Natural killer cell (primary cell): ENCODE measurements around the gene CDC14B. TPM values are rescaled to one million over a fixed set of nuclear protein-coding genes. Genes with fewer than 3 reads are reported as not detected.

ENCODE experiments used
- ATAC-seq, 3 donors: fragments of 150-1000 bp in 2 of 3; fragments of 200-7000 bp in 1 of 3; cut with Tn5 transposase; 1 replicate in 1 of 3; 2 replicates in 2 of 3; pipeline ENCODE4 v1.10.0; 2021; ENCODE audit warnings: mild to moderate bottlenecking in 2 of 3, moderate library complexity in 2 of 3
- DNase-seq, 2 donors: peaks; one replicate each; pipeline versions ENCODE4 v3.0.0 to v3.0.0-alpha.2; 2013 to 2021; ENCODE audit warnings: mixed read lengths in 1 of 2
- H3K27ac ChIP-seq: one replicate; pipeline ENCODE4 v1.5.1; 2013; ENCODE audit warnings: mild to moderate bottlenecking, low read length
- H3K27me3 ChIP-seq: one replicate; pipeline ENCODE4 v1.6.1; 2013; ENCODE audit warnings: low read length; ENCODE audit not compliant: control insufficient read depth, insufficient read depth
- H3K36me3 ChIP-seq: one replicate; pipeline ENCODE4 v1.6.1; 2013; ENCODE audit warnings: low read length; ENCODE audit not compliant: control insufficient read depth, insufficient read depth
- H3K4me1 ChIP-seq: one replicate; pipeline ENCODE4 v1.6.1; 2013; ENCODE audit warnings: low read length; ENCODE audit not compliant: control insufficient read depth, insufficient read depth
- H3K4me3 ChIP-seq: one replicate; pipeline ENCODE4 v1.5.1; 2013; ENCODE audit warnings: low read length
- H3K9me3 ChIP-seq: one replicate; pipeline ENCODE4 v1.6.1; 2013; ENCODE audit warnings: low read length; ENCODE audit not compliant: control insufficient read depth, insufficient read depth
- H3K27ac Mint-ChIP-seq, 2 donors: one replicate each; pipeline ENCODE4 v1.8.0; 2022; ENCODE audit warnings: mild to moderate bottlenecking in 2 of 2, mixed read lengths in 2 of 2, moderate library complexity in 1 of 2
- H3K27me3 Mint-ChIP-seq, 2 donors: one replicate each; pipeline ENCODE4 v1.8.0; 2022; ENCODE audit warnings: low read depth in 2 of 2, mixed read lengths in 2 of 2
- H3K36me3 Mint-ChIP-seq: one replicate; pipeline ENCODE4 v1.8.0; 2022; ENCODE audit warnings: mixed read lengths
- H3K4me1 Mint-ChIP-seq, 2 donors: one replicate each; pipeline ENCODE4 v1.8.0; 2022; ENCODE audit warnings: mixed read lengths in 2 of 2
- H3K4me3 Mint-ChIP-seq: one replicate; pipeline ENCODE4 v1.8.0; 2022; ENCODE audit warnings: mild to moderate bottlenecking, moderate library complexity, mixed read lengths
- H3K9me3 Mint-ChIP-seq, 2 donors: one replicate each; pipeline ENCODE4 v1.8.0; 2022; ENCODE audit warnings: mixed read lengths in 2 of 2
- CTCF ChIP-seq: fragments of 200-600 bp; IDR thresholded peaks from one replicate; pipeline ENCODE4 v1.8.0; 2022; ENCODE audit warnings: antibody characterized with exemption
- WGBS: methylation state at CpG from one replicate; pipeline ENCODE4 v1.1.7; 2013; ENCODE audit warnings: missing lambda C conversion rate; ENCODE audit not compliant: insufficient coverage; 5-methylcytosine and 5-hydroxymethylcytosine counted together
- intact Hi-C: fragments of 100-400 bp; cut with micrococcal nuclease; formaldehyde crosslinking; loops from one replicate; pipeline ENCODE4 v1.14.2; 2022
- total RNA-seq, 4 donors: library from RNA; stranded (reverse); fragments of 120-200 nt in 1 of 4; gene quantifications; one replicate each; pipeline versions ENCODE4 v1.2.3 to v1.2.4, GENCODE V29; 2013 to 2022

The CDC14B gene
- total RNA-seq, 3 donors from 2014 or later (not counting 1 experiment from before 2014, with no cell fraction given) = 2.3 to 4.7 (median 3.9) TPM

DNA sequence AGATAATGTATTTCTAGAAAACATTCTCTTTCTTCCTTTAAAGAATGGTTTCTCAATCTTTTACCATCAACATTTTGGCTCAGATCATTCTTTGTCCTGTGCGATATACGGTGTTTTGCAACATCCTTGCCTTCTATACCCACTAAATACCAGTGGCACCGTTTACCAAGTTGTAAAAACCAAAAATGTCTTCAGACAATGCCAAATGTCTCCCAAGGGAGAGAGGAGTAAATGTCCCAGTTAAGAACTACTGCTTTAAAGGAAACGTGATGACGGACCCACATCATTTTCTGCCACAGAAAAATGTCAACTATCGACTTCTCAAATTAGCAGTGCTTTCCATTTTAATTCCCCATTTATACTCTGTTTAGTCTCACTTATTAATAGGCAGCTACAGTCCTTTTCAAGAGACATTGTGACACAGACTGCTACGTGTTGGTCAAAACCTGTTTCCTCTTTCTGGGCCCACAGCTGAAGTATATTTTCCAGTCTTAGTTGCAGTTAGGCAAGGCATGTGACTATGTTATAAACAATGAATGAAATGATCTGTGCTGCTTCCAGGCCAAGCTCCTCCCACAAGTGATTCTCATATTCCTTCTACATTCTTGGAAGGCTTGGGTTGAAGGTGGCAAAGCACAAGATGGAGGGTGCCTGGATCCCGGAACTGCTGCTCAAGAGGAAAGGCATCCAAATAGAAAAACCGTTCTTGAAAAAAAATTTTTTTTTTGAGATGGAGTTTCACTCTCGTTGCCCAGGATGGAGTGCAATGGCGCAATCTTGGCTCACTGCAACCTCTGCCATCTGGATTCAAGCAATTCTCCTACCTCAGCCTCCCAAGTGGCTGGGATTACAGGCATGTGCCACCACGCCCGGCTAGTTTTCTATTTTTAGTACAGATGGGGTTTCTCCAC lies 26.7 kb upstream of the CDC14B start:
- no peaks in the 10 kb centered on the region for H3K4me1 Mint-ChIP-seq
- peaks cover 8% of the 10 kb centered on the region for H3K36me3 Mint-ChIP-seq
- H3K27me3 Mint-ChIP-seq = no peaks in the 10 kb centered on the region
- Histone ChIP-seq H3K27ac (no peak overlapping the region), H3K9me3 (no peaks in the 10 kb centered on the region), H3K4me3 (no peak overlapping the region), H3K4me1 (no peaks in the 10 kb centered on the region), H3K36me3 (peaks cover 30% of the 10 kb centered on the region), H3K27me3 (no peaks in the 10 kb centered on the region)
- H3K4me3 Mint-ChIP-seq = no peak overlapping the region
- no peak for DNase-seq
- peak in 2 of 3 donors; percentile 15 to 55 for ATAC-seq
- intact Hi-C loops = no loop called here
- H3K27ac Mint-ChIP-seq = no peak overlapping the region
- TF ChIP-seq CTCF = no peak
- WGBS = 67% methylated on average over 13 of the region's 13 CpGs
- H3K9me3 Mint-ChIP-seq = no peaks in the 10 kb centered on the region

DNA sequence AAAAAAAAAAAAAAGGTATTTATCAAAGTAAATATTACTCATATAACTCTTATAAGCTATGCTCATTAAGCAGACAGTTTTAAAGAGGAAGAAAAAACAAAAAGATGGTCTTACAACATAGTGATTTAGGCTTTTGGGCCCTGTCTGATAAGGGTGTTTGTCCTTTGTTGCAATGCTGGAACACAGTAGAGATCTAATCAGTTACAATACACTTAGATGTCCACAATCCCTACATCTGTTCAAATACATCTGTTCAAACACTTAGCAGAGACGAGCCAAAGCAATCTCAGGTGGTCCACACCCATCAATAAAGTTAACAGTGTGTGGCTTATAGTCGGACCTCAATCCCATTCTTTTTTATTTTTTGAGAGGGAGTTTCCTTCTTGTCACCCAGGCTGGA lies 24.5 kb upstream of the CDC14B start:
- Histone ChIP-seq H3K9me3 (no peaks in the 10 kb centered on the region), H3K27me3 (no peaks in the 10 kb centered on the region), H3K27ac (no peak overlapping the region), H3K4me3 (no peak overlapping the region), H3K4me1 (no peaks in the 10 kb centered on the region), H3K36me3 (peaks cover 14% of the 10 kb centered on the region)
- no peak overlapping the region for H3K4me3 Mint-ChIP-seq
- no peak overlapping the region for H3K27ac Mint-ChIP-seq
- H3K27me3 Mint-ChIP-seq = no peaks in the 10 kb centered on the region
- DNase-seq (no peak), ATAC-seq (peak in 1 of 3 donors; percentile 43)
- no peaks in the 10 kb centered on the region for H3K9me3 Mint-ChIP-seq
- peaks cover 8% of the 10 kb centered on the region for H3K36me3 Mint-ChIP-seq
- intact Hi-C loops = no loop called here
- H3K4me1 Mint-ChIP-seq = no peaks in the 10 kb centered on the region
- no peak for TF ChIP-seq CTCF
- WGBS = 95% methylated on average over 2 of the region's 2 CpGs

DNA sequence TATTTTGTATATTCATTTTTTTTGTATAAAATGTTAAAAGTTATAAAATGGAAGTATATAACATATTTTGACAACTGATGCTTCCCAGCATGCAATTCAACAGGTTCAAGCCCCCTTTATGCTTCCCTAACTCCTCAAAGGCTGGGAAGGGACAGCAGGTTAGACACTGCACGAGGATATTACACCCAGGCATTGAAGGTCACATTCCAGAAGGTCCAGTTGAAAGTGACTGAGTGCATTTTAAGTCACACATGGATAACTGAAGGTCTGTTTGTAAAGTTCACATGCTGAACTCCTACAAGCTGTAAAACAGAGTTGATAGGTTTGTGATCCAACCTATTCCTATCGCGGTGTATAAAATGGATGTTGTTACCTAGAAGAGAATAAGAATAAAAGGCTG lies 21.9 kb upstream of the CDC14B start:
- intact Hi-C loops = no loop called here
- Mint-ChIP-seq H3K27me3 (peaks cover 10 to 11% of the 10 kb centered on the region in 2 donors), H3K4me1 (no peaks in the 10 kb centered on the region), H3K9me3 (no peaks in the 10 kb centered on the region), H3K27ac (no peak overlapping the region), H3K36me3 (no peaks in the 10 kb centered on the region), H3K4me3 (no peak overlapping the region)
- Histone ChIP-seq H3K27me3 (no peaks in the 10 kb centered on the region), H3K9me3 (no peaks in the 10 kb centered on the region), H3K4me1 (no peaks in the 10 kb centered on the region), H3K27ac (no peak overlapping the region), H3K36me3 (peaks cover 11% of the 10 kb centered on the region), H3K4me3 (no peak overlapping the region)
- 92% methylated on average over 1 of the region's 3 CpGs for WGBS
- no peak for ATAC-seq
- DNase-seq = no peak
- TF ChIP-seq CTCF = no peak
